Body of pancreas (tissue), 4 donors: ENCODE results near the gene TNFAIP8.

Experiments used
- CTCF ChIP-seq, 7 experiments: fragments of 450-650 bp in 4 of 7; fragments of 200-600 bp in 3 of 7; sonication (generic) in 3 of 7; IDR thresholded peaks; one replicate each; pipeline ENCODE4 v1.5.1; 2016 to 2019; ENCODE audit warnings: antibody characterized with exemption in 7 of 7
- POLR2A ChIP-seq, 3 donors: fragments of 450-650 bp; IDR thresholded peaks; one replicate each; pipeline ENCODE4 v1.6.1; 2016; ENCODE audit warnings: antibody characterized with exemption in 3 of 3, mild to moderate bottlenecking in 2 of 3

GRCh38 chr5:119313197-119313596, 42.6 kb upstream of the TNFAIP8 start:
- TF ChIP-seq CTCF (IDR thresholded peaks at IDR 0.05) (no peak), POLR2A (IDR thresholded peaks at IDR 0.05) (no peak)
